Measurements from ENCODE around the gene B3GNT3.
A peak's percentile ranks its signal among the peaks of the same experiment; 100 is the strongest.

B3GNT3 gene

DNA sequence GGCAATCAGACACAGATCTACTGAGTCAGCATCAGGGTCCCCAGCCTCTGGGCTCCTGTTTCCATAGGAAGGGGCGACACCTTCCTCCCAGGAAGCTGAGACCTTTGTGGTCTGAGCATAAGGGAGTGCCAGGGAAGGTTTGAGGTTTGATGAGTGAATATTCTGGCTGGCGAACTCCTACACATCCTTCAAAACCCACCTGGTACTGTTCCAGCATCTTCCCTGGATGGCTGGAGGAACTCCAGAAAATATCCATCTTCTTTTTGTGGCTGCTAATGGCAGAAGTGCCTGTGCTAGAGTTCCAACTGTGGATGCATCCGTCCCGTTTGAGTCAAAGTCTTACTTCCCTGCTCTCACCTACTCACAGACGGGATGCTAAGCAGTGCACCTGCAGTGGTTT, 17.2 kb downstream of the B3GNT3 start:
- no peak for TF ChIP-seq JUND (IDR thresholded peaks at IDR 0.05; ENCODE audit: low read depth)
- in situ Hi-C loops (cut with HindIII; ENCODE audit: low pct_unique_long_range_greater_than_20kb, low sequenced_read_pairs), result no loop called here
- no peak for DNase-seq (ENCODE audit: low read depth in 1 of 2, low spot score in 1 of 2)

DNA sequence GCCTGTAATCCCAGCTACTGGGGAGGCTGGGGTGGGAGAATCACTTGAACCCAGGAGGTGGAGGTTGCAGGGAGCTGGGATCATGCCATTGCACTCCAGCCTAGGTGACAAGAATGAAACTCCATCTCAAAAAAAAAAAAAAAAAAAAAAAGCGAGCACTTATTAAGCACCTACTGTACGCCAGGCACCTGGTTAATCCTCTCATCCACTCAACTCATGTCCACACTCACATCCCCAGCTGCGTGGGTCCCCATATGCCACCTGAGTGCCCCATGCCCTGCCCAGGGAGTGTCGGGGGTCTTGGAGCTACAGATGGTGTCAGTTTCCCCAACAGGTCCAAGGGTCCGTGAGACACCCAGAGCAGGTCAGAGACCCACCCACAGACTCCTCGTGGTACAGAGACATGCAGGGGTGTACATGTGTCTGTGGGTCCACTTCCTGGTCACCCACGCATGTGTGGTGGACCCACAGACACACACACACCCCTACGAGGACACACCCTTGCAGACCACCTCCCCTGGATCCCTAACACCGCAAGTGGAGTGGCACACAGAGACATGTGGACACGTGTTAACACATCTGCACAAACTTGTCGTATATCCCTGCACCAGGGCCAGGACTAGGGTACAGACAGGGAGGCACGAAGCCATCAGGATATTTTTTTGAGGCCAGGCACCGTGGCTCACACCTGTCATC, 22.9 kb downstream of the B3GNT3 start:
- no peak for DNase-seq (ENCODE audit: low read depth in 1 of 2, low spot score in 1 of 2)
- TF ChIP-seq JUND (IDR thresholded peaks at IDR 0.05; ENCODE audit: low read depth), result no peak
- in situ Hi-C loops (cut with HindIII; ENCODE audit: low pct_unique_long_range_greater_than_20kb, low sequenced_read_pairs), result no loop called here

DNA sequence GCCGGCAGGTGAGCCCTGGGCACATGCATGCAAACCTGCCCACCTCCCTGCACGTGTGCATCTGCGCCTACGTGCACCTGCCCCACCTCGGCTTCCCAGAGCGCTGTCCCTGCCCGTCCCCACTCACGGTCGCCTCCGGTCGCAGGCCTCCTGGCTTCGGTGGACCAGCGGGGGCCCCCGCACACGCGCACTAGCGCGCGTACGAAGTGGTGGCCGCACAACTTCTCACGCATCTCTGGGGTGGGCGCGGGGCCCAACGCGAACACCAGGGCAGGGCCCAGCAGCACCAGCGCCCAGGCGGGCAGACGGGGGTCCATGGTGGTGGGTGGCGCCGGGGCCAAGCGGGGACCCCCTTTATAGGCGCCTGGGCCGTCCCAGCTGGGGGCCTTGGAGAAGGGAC, 26.3 kb downstream of the B3GNT3 start, which contains the start of gene INSL3:
Gene INSL3, minus strand, starts transcription at position 330 of the 400 bp plus-strand sequence. Its CDS starts 13 bp downstream, at position 317.
- in situ Hi-C loops (cut with HindIII; ENCODE audit: low pct_unique_long_range_greater_than_20kb, low sequenced_read_pairs), result no loop called here
- DNase-seq (ENCODE audit: low read depth in 1 of 2, low spot score in 1 of 2), result no peak
- TF ChIP-seq JUND (IDR thresholded peaks at IDR 0.05; ENCODE audit: low read depth), result no peak

DNA sequence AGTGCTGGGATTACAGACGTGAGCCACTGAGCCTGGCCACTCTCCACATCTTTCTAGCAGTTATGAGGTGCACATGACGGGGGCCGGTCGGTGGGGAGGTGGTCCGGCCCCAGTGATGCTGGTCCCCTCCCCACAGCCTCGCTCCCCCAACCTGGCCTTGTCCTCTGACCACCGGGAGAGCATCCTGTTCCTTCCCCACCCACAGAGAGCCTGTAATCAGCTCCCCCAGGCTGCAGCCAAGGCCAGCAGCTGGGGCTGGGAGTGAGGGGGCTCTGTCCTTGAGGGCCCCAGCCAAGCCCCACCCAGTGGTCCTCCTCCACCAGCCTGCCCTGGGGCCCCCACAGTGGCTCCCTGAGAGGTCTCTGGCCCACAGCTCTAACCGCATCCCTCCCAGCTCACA, 29.4 kb downstream of the B3GNT3 start:
- no peak for DNase-seq (ENCODE audit: low read depth in 1 of 2, low spot score in 1 of 2)
- TF ChIP-seq JUND (IDR thresholded peaks at IDR 0.05; ENCODE audit: low read depth), result no peak
- in situ Hi-C loops (cut with HindIII; ENCODE audit: low pct_unique_long_range_greater_than_20kb, low sequenced_read_pairs), result no loop called here

DNA sequence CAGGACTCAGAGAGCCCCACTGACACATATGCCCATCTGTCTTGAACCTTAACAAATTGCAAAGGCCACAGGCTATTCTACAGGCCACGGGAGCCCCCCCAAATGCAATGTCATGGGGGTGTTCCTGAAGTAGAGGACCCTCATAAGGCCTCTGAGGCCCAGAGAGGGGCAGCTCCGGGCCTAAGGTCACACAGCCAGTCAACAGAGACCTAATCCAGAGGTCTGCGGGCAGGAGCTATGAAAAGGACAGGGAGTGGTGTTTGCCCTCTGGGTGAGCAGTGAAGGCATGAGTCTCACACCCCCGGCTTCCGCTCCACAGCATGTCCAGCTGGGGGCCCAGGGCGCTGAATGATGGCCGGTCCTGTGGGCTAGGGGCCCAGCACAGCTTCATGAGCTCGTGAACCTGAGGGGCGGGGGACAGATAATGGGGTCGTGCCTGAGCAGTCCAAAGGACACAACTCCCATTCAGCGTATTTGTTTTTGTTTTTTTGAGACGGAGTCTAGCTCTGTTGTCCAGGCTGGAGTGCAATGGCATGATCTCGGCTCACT, 31.6 kb downstream of the B3GNT3 start:
- in situ Hi-C loops (cut with HindIII; ENCODE audit: low pct_unique_long_range_greater_than_20kb, low sequenced_read_pairs), result no loop called here
- no peak for DNase-seq (ENCODE audit: low read depth in 1 of 2, low spot score in 1 of 2)
- TF ChIP-seq JUND (IDR thresholded peaks at IDR 0.05; ENCODE audit: low read depth), result no peak

DNA sequence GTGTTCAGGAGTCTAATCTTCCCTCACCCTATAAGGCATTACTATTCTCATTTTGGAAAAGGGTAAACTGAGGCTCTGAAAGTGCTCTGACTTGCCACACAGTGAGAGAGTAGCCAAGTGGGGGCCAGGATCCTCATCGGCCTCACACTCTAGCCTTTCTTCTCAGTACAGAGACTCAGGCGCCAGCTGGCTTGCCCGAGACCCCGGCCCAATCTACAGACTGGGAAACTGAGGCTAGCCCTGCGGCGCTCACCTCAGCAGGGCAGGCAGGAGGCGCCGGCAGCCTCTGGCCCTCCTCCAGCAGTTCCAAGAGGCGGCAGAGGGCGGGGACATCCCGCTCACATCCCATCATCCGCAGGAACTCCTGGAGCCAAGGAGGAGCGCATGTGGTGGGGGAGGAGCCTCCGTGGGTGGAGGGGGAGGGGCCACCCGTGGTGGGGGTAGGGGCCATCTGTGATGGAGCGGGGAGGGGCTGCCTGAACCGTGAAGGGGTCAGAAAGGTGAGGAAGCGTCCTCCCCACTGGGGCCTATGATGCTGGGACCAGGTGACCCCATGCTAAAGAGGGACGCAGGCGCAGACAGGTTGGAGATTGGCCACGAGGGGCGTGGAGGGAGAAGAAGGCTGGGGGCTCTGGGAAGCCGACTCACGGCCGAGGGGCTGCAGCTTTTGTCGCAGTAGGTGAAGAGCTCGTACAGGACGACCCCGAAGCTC, 35.1 kb downstream of the B3GNT3 start:
- in situ Hi-C loops (cut with HindIII; ENCODE audit: low pct_unique_long_range_greater_than_20kb, low sequenced_read_pairs), result no loop called here
- no peak for TF ChIP-seq JUND (IDR thresholded peaks at IDR 0.05; ENCODE audit: low read depth)
- DNase-seq (ENCODE audit: low read depth in 1 of 2, low spot score in 1 of 2), result peak; percentile 77 to 90

DNA sequence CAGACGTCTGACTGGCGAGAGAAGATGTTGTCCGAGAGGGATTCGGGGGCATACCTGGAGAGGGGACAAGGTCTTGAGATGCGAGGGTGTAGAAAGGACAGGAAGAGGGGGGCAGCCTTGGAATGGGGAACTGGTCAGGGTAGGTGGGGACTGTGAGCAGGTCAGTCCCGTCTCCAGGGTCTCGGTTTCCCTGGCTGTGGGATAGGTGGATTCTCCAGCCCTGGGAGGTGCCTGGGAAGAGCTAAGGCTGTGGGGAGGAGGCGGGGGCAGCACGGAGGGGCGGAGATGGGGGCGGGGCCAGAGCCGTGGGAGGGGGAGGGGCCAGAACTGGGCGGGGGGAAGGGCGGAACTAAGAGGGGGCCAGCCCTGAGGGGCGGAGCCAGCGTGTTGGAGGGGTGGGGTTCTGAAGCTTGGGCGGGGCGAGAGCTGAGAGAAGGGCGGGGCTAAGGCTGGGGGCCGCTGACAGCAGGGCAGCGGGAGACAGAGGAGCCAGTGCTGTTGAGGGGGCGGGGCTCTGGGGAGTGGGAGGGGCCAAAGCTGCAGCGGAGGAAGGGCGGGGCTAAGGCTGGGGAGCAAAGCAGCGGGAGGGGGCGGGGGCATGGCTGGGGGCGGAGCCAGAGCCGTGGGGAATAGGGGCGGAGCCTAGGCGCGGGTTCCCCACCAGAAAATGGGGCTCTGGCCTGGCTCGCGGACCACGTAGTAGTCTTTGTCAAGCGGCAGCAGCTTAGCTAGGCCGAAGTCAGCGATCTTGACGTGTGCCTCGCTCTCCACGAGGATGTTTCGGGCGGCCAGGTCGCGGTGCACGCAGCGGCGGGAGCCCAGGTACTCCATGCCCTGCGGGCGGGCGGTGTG, 35.9 kb downstream of the B3GNT3 start:
- DNase-seq (ENCODE audit: low read depth in 1 of 2, low spot score in 1 of 2), result peak; percentile 95
- TF ChIP-seq JUND (IDR thresholded peaks at IDR 0.05; ENCODE audit: low read depth), result no peak
- in situ Hi-C loops (cut with HindIII; ENCODE audit: low pct_unique_long_range_greater_than_20kb, low sequenced_read_pairs), result no loop called here

DNA sequence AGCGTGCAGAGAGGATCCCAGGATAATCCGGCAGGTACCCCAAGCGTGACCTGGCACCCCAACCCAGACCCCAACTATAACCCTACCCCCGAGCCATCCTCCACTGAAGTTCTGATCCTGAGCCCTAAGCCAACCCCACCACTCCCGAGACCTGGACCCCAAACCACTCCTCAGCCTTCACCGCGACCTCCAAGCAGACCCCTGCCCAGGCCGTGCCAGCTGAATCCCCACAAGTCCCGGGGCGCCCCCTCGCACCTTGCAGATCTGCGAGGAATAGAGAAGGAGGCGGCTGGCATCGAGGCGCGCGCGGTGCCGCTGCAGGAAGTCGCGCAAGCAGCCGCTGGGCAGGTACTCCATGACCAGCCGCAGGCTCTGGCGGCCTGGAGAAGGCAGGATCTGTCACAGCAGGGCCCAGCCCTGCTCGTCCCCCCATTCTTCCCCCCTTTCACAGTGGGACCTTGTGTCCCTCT, 36.5 kb downstream of the B3GNT3 start:
- TF ChIP-seq JUND (IDR thresholded peaks at IDR 0.05; ENCODE audit: low read depth), result no peak
- in situ Hi-C loops (cut with HindIII; ENCODE audit: low pct_unique_long_range_greater_than_20kb, low sequenced_read_pairs), result no loop called here
- DNase-seq (ENCODE audit: low read depth in 1 of 2, low spot score in 1 of 2), result no peak

DNA sequence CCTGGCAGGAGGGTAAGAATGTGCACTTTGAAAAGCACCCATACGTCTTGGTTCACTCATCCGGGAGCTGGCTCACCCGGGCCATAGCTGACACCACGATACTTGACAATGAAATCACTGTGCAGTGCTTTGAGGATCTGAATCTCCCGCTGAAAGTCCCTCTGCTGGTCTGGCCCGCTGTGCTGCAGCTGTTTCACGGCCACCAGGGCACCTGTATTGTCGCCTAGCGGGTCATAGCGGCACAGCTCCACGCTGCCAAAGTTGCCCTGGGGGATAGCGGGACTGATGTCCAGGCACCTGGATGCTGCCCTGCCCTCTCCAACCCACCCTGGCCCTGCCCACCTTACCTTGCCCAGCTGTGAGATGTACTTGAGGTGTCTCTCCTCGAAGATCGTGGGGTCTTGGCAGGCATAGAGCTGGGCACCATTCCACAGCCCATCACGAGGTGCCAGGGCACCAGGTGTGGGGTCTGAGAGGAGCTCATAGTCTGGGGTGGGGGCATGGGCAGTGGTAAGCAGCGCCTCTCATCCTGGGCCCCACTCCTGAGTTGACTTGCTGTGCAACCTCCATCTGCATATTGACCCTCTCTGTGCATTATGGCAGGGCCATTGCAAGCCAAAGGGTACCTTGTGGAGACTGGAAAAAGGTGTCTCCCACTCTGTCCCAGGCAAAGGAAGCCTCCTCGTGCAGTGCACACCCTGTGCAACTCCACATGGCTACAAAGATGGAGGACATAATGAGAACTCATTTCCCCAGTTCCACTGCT, 37.7 kb downstream of the B3GNT3 start:
- DNase-seq (ENCODE audit: low read depth in 1 of 2, low spot score in 1 of 2), result no peak
- in situ Hi-C loops (cut with HindIII; ENCODE audit: low pct_unique_long_range_greater_than_20kb, low sequenced_read_pairs), result no loop called here
- TF ChIP-seq JUND (IDR thresholded peaks at IDR 0.05; ENCODE audit: low read depth), result no peak

DNA sequence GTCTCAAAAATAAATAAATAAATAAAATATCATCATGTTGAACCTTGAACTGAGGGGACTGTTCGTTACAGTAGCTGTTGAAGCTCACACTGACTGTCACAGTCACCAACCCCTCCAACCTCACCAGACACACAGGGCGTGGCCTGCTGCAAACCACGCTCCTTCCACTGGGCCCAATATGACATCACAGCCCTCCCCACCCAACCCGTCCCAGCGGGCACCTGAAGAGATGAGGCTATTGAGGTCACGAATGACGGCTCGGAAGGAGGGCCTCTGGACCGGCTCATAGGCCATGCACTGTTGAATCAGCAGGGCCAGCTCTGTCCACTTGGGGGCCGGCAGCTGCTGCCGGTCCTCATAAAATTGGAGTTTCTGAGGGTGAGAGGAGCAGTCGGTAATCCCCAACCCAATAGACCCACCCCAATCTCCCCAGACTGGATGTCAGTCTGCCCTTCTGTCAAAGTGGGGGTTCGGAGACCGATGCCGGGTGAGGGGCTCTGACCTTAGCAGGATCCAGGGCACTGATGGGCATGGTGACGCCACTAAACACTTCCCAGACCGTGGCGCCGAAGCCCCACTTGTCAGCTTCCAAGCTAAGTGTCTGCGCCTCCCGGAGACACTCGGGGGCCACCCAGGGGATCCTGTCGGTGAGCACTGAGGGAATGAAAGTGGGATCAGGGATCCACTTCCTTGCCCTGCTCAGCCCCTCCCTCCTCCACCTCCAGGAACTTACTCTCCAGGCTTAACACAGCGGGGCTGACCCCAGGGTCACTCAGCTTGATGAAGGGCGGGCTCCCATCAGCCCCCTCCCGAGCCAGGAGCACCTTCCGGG, 39.6 kb downstream of the B3GNT3 start:
- no peak for TF ChIP-seq JUND (IDR thresholded peaks at IDR 0.05; ENCODE audit: low read depth)
- no peak for DNase-seq (ENCODE audit: low read depth in 1 of 2, low spot score in 1 of 2)
- in situ Hi-C loops (cut with HindIII; ENCODE audit: low pct_unique_long_range_greater_than_20kb, low sequenced_read_pairs), result no loop called here
